ENCODE results near the gene EEF2KMT.
"Not testable (repeated sequence)": the region's sequence is repeated elsewhere in the genome, so short reads cannot be mapped to it uniquely, and the experiment has no call there.

Gene EEF2KMT

DNA sequence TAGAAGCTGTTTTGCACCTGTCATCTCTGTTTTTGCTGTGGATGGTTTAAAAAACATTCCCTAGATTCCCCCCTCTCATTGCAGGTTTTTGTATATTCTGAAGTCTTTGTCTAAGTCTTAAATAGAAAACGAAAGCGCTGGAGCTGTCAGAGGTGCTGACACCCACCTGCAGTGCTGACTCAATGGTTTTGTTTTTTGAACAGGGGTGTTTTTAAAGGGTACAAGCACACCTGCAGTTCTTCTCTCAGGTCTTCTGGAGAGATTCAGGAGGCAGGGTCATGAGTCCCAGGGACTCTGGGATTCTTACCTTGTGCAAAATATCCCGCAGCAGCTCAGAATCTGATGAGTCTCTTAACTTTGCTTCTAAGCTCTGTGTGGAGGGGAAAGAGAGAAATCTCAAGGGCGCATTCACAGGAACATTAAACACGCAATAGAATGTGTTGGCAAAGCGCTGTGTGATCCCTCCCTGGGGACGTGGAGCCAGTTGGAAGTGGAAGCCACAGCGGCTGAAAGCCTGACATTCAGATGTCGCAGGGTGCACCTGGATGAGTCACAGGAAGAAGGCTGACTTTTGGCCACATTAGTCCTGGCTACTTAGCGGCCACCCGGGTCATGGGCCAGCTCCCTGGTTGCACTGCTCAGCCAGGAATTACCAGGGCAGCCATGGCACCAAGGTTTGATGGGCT is 2.3 kb downstream of the EEF2KMT start:
- not testable (repeated sequence) for DNase-seq (ENCODE audit: low read depth)

GRCh38 chr16:5093746-5094145 is 3.8 kb downstream of the EEF2KMT start:
- DNase-seq (ENCODE audit: low read depth), result not testable (repeated sequence)

DNA sequence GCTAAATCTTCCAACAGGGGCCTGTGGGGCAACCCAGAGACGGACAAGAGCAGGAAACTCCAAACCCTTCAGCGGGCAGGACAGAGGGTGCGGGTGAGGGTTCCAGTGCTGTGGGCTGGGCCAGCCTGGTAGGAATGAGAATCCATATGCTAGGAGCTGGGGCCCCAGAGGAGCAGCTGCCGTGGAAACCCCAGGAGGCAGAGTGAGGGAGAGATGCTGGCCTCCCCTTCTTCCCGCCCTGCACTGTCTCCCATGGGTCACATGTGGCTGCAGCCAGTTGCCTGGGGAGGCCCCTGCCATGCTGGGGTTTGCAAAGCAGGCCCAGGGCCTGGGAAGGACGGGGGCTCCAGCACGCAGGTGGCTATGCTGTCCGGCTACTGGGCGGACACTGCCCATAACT is 4.5 kb downstream of the EEF2KMT start:
- DNase-seq (ENCODE audit: low read depth), result not testable (repeated sequence)

- DNase-seq (ENCODE audit: low read depth), result not testable (repeated sequence)
These were observed 7.0 kb downstream of the EEF2KMT start for GRCh38 chr16:5090592-5090991.

GRCh38 chr16:5089911-5090555 is 7.6 kb downstream of the EEF2KMT start:
- not testable (repeated sequence) for DNase-seq (ENCODE audit: low read depth)

- not testable (repeated sequence) for DNase-seq (ENCODE audit: low read depth)
These were observed 8.7 kb downstream of the EEF2KMT start for GRCh38 chr16:5088936-5089335.

GRCh38 chr16:5088086-5088790 is 9.4 kb downstream of the EEF2KMT start:
- not testable (repeated sequence) for DNase-seq (ENCODE audit: low read depth)

GRCh38 chr16:5085716-5086115 is 11.9 kb downstream of the EEF2KMT start:
- DNase-seq (ENCODE audit: low read depth), result not testable (repeated sequence)

DNA sequence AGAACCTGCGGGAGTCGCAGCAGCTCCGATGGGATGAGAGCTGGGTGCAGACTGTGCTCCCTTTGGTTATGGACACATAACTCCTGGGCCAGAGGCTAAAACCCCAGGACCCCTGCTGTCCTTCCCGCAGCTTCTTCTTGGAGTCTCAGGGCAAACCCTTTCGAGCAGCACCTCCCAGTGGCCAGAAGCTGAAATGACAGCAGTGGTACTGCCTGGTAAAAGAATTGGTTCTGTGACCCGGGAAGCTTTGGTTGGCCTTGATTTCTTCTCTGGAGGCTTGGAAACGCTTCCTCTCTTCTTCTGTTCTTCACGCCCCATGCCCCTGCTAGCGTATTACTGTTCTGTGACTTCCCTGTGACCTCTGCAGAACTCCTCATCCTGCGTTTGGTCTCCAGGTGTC is 12.8 kb downstream of the EEF2KMT start:
- peak; percentile 44 for DNase-seq (ENCODE audit: low read depth)

GRCh38 chr16:5084099-5084731 is 13.4 kb downstream of the EEF2KMT start:
- DNase-seq (ENCODE audit: low read depth), result not testable (repeated sequence)

- DNase-seq (ENCODE audit: low read depth), result not testable (repeated sequence)
These were observed 13.9 kb downstream of the EEF2KMT start for GRCh38 chr16:5083646-5084045.

DNA sequence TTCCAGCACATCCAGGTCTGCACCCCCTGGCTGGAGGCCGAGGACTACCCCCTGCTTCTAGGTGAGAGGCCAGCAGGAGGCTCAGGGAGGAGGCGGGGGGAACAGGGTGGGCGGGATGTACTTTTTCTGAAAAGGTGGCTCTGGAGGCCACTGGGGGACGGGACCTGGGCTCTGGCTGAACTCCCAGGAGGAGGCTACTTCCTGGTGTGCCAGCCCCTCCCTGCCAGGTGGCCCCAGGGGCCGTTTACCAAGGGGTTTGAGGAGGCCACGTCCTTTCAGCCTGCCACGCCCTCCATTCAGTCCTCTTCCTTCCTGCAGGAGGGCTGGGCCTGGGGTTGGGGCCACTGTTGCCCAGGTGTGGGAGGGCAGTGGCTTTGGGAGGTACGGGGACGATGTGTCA is 16.6 kb downstream of the EEF2KMT start:
- not testable (repeated sequence) for DNase-seq (ENCODE audit: low read depth)

- not testable (repeated sequence) for DNase-seq (ENCODE audit: low read depth)
These were observed 17.1 kb downstream of the EEF2KMT start for GRCh38 chr16:5080461-5080860.

- DNase-seq (ENCODE audit: low read depth), result no peak
These were observed 19.0 kb downstream of the EEF2KMT start for GRCh38 chr16:5078626-5079025.

- no peak for DNase-seq (ENCODE audit: low read depth)
These were observed 20.3 kb downstream of the EEF2KMT start for GRCh38 chr16:5077304-5077703.

GRCh38 chr16:5075637-5076036 is 22.0 kb downstream of the EEF2KMT start:
- DNase-seq (ENCODE audit: low read depth), result no peak

DNA sequence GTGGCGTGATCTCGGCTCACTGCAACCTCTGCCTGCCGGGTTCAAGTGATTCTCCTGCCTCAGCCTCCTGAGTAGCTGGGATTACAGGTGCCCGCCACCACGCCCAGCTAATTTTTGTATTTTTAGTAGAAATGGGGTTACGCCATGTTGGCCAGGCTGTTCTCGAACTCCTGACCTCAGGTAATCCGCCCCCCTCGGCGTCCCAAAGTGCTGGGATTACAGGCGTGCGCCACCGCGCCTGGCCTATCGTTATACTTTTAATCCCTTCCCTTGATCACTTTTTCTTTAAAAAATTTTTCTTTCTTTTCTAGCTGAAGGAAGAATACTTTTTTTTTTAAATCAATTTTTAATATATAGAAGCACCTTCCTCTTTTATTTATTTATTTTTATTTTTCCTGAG is 23.8 kb downstream of the EEF2KMT start:
- DNase-seq (ENCODE audit: low read depth), result not testable (repeated sequence)

GRCh38 chr16:5073279-5073629 is 24.3 kb downstream of the EEF2KMT start:
- no peak for DNase-seq (ENCODE audit: low read depth)

GRCh38 chr16:5072334-5073278 is 25.0 kb downstream of the EEF2KMT start:
- DNase-seq (ENCODE audit: low read depth), result no peak

DNA sequence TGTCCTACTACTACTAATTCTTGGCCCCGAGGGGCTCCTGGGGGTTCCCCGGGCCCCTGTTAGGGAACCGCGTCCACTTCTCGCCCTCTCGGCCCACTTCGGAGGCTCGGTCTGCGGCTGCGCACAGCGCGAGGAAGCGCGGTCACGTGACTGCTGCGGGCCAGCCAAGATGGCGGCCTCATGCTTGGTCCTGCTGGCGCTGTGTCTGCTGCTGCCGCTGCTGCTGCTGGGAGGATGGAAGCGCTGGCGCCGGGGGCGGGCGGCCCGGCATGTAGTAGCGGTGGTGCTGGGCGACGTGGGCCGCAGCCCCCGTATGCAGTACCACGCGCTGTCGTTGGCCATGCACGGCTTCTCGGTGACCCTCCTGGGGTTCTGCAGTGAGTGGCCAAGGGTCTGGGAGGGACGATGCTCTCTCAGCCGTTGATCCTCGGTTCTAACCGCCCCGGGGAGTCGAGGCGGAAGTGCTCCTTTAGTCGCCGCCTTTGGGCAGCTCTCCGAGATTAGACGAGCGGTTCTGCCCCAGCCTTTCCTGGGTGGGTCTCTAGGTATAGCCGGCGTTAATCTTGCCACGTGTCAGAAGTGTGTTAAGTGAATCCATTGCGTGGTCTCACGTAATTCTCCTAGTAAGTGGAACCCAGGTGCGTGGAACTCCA is 25.8 kb downstream of the EEF2KMT start, which contains the start of gene ALG1:
TSS of gene ALG1 (plus strand) at position 163 of the 653 bp plus-strand sequence. CDS start at position 170, 7 bp downstream.
- peak; percentile 86 for DNase-seq (ENCODE audit: low read depth)

GRCh38 chr16:5071341-5071680 is 26.3 kb downstream of the EEF2KMT start:
- no peak for DNase-seq (ENCODE audit: low read depth)

All from activated T-cell treated with anti-CD3 and anti-CD28 coated beads for 1 hour (primary cell).